Measurements from ENCODE around the gene FUT3.

FUT3 gene

GRCh38 chr19:5896365-5897076 lies 45.3 kb upstream of the FUT3 start:
- TF ChIP-seq REST (IDR thresholded peaks at IDR 0.05; ENCODE audit: insufficient read depth in 1 of 2, low read depth in 2 of 2, low read length in 2 of 2) (no peak), FOXP2 (optimal IDR thresholded peaks at IDR 0.05; ENCODE audit: borderline replicate concordance, extremely low read depth, extremely low read length, insufficient read depth) (no peak), POLR2AphosphoS5 (IDR thresholded peaks at IDR 0.05; ENCODE audit: low read depth, low read length) (no peak), TAF1 (IDR thresholded peaks at IDR 0.05; ENCODE audit: borderline replicate concordance, insufficient read depth, low read length) (no peak), SIN3A (IDR thresholded peaks at IDR 0.05; ENCODE audit: borderline replicate concordance, insufficient read depth, low read length) (no peak)

- TF ChIP-seq TAF1 (IDR thresholded peaks at IDR 0.05; ENCODE audit: borderline replicate concordance, insufficient read depth, low read length) (no peak), SIN3A (IDR thresholded peaks at IDR 0.05; ENCODE audit: borderline replicate concordance, insufficient read depth, low read length) (no peak), FOXP2 (optimal IDR thresholded peaks at IDR 0.05; ENCODE audit: borderline replicate concordance, extremely low read depth, extremely low read length, insufficient read depth) (no peak), POLR2AphosphoS5 (IDR thresholded peaks at IDR 0.05; ENCODE audit: low read depth, low read length) (no peak), REST (IDR thresholded peaks at IDR 0.05; ENCODE audit: insufficient read depth in 1 of 2, low read depth in 2 of 2, low read length in 2 of 2) (no peak)
Observed at GRCh38 chr19:5895890-5896289, 44.6 kb upstream of the FUT3 start.

GRCh38 chr19:5895409-5895808 lies 44.2 kb upstream of the FUT3 start:
- TF ChIP-seq POLR2AphosphoS5 (IDR thresholded peaks at IDR 0.05; ENCODE audit: low read depth, low read length) (no peak), TAF1 (IDR thresholded peaks at IDR 0.05; ENCODE audit: borderline replicate concordance, insufficient read depth, low read length) (no peak), REST (IDR thresholded peaks at IDR 0.05; ENCODE audit: insufficient read depth in 1 of 2, low read depth in 2 of 2, low read length in 2 of 2) (no peak), SIN3A (IDR thresholded peaks at IDR 0.05; ENCODE audit: borderline replicate concordance, insufficient read depth, low read length) (no peak), FOXP2 (optimal IDR thresholded peaks at IDR 0.05; ENCODE audit: borderline replicate concordance, extremely low read depth, extremely low read length, insufficient read depth) (no peak)

- no peak for TF ChIP-seq TAF1 (IDR thresholded peaks at IDR 0.05; ENCODE audit: borderline replicate concordance, insufficient read depth, low read length)
- TF ChIP-seq SIN3A (IDR thresholded peaks at IDR 0.05; ENCODE audit: borderline replicate concordance, insufficient read depth, low read length): no peak
- TF ChIP-seq FOXP2 (optimal IDR thresholded peaks at IDR 0.05; ENCODE audit: borderline replicate concordance, extremely low read depth, extremely low read length, insufficient read depth): no peak
- TF ChIP-seq REST (IDR thresholded peaks at IDR 0.05; ENCODE audit: insufficient read depth in 1 of 2, low read depth in 2 of 2, low read length in 2 of 2): no peak
- no peak for TF ChIP-seq POLR2AphosphoS5 (IDR thresholded peaks at IDR 0.05; ENCODE audit: low read depth, low read length)
Observed at GRCh38 chr19:5894704-5895349, 43.6 kb upstream of the FUT3 start.

Measured in PFSK-1 (cell line).